ENCODE data around the gene GFI1.

The GFI1 gene

GRCh38 chr1:92482665-92483609 is 3.8 kb downstream of the GFI1 start:
- in situ Hi-C loops (cut with HindIII; ENCODE audit: low sequenced_read_pairs) = no loop called here
- DNase-seq (ENCODE audit: low read depth) = no peak
- TF ChIP-seq CTCF (IDR thresholded peaks at IDR 0.05; ENCODE audit: low read depth, low read length, missing control alignments) = no peak
- H3K4me3 ChIP-seq (ENCODE audit: low read depth, low read length) = peak overlapping the region; percentile 10

- H3K4me3 ChIP-seq (ENCODE audit: low read depth, low read length) = peak overlapping the region; percentile 10
- DNase-seq (ENCODE audit: low read depth) = no peak
- TF ChIP-seq CTCF (IDR thresholded peaks at IDR 0.05; ENCODE audit: low read depth, low read length, missing control alignments) = no peak
- in situ Hi-C loops (cut with HindIII; ENCODE audit: low sequenced_read_pairs) = no loop called here
Measured at GRCh38 chr1:92481971-92482664, 4.6 kb downstream of the GFI1 start.

GRCh38 chr1:92481599-92481925 is 5.2 kb downstream of the GFI1 start:
- DNase-seq (ENCODE audit: low read depth) = no peak
- no peak overlapping the region for H3K4me3 ChIP-seq (ENCODE audit: low read depth, low read length)
- in situ Hi-C loops (cut with HindIII; ENCODE audit: low sequenced_read_pairs) = no loop called here
- TF ChIP-seq CTCF (IDR thresholded peaks at IDR 0.05; ENCODE audit: low read depth, low read length, missing control alignments) = no peak

- H3K4me3 ChIP-seq (ENCODE audit: low read depth, low read length) = no peak overlapping the region
- no peak for TF ChIP-seq CTCF (IDR thresholded peaks at IDR 0.05; ENCODE audit: low read depth, low read length, missing control alignments)
- in situ Hi-C loops (cut with HindIII; ENCODE audit: low sequenced_read_pairs) = no loop called here
- no peak for DNase-seq (ENCODE audit: low read depth)
Measured at GRCh38 chr1:92480813-92481598, 5.7 kb downstream of the GFI1 start.

GRCh38 chr1:92480200-92480812 is 6.4 kb downstream of the GFI1 start:
- TF ChIP-seq CTCF (IDR thresholded peaks at IDR 0.05; ENCODE audit: low read depth, low read length, missing control alignments) = no peak
- DNase-seq (ENCODE audit: low read depth) = no peak
- H3K4me3 ChIP-seq (ENCODE audit: low read depth, low read length) = no peak overlapping the region
- in situ Hi-C loops (cut with HindIII; ENCODE audit: low sequenced_read_pairs) = no loop called here

- in situ Hi-C loops (cut with HindIII; ENCODE audit: low sequenced_read_pairs) = no loop called here
- no peak for DNase-seq (ENCODE audit: low read depth)
- no peak overlapping the region for H3K4me3 ChIP-seq (ENCODE audit: low read depth, low read length)
- no peak for TF ChIP-seq CTCF (IDR thresholded peaks at IDR 0.05; ENCODE audit: low read depth, low read length, missing control alignments)
Measured at GRCh38 chr1:92479587-92479986, 7.1 kb downstream of the GFI1 start.

Measured in astrocyte of the cerebellum (primary cell).